Trophoblast cell (in vitro differentiated cells and primary cell): ENCODE results near the gene MGMT.

Source experiments
- DNase-seq, 2 donors: peaks; one replicate each; pipeline ENCODE4 v3.0.0-alpha.2; 2016
- H2AFZ ChIP-seq: 2 replicates; pipeline ENCODE4 v1.6.1; 2013; ENCODE audit warnings: low read length, moderate library complexity, mild to moderate bottlenecking; ENCODE audit not compliant: insufficient read depth, poor library complexity
- H2AK5ac ChIP-seq: 2 replicates; pipeline ENCODE4 v1.6.1; 2013; ENCODE audit warnings: mild to moderate bottlenecking, low read length
- H2BK120ac ChIP-seq: 2 replicates; pipeline ENCODE4 v1.6.1; 2013; ENCODE audit warnings: low read length, mild to moderate bottlenecking, moderate library complexity; ENCODE audit not compliant: insufficient read depth, poor library complexity
- H2BK12ac ChIP-seq: 2 replicates; pipeline ENCODE4 v1.6.1; 2013; ENCODE audit warnings: mild to moderate bottlenecking, low read length, moderate library complexity
- H2BK5ac ChIP-seq: 2 replicates; pipeline ENCODE4 v1.6.1; 2013; ENCODE audit warnings: low read length, low read depth, moderate library complexity, mild to moderate bottlenecking; ENCODE audit not compliant: poor library complexity
- H3K14ac ChIP-seq: 2 replicates; pipeline ENCODE4 v1.6.1; 2013; ENCODE audit warnings: mild to moderate bottlenecking, low read length
- H3K18ac ChIP-seq: 2 replicates; pipeline ENCODE4 v1.6.1; 2013; ENCODE audit warnings: mild to moderate bottlenecking, low read length
- H3K23ac ChIP-seq: 2 replicates; pipeline ENCODE4 v1.6.1; 2013; ENCODE audit warnings: low read length
- H3K27ac ChIP-seq: 2 replicates; pipeline ENCODE4 v1.5.1; 2013; ENCODE audit warnings: low read depth, mild to moderate bottlenecking, inconsistent platforms, low read length, moderate library complexity
- H3K27me3 ChIP-seq: 2 replicates; pipeline ENCODE4 v1.6.1; 2013; ENCODE audit warnings: inconsistent platforms, mild to moderate bottlenecking, low read length, moderate library complexity; ENCODE audit not compliant: insufficient read depth
- H3K36me3 ChIP-seq, 2 experiments: 1 replicate in 1 of 2; 2 replicates in 1 of 2; pipeline ENCODE4 v1.6.1; 2013; ENCODE audit warnings: low read length in 2 of 2, mild to moderate bottlenecking in 2 of 2, moderate library complexity in 1 of 2; ENCODE audit not compliant: insufficient read depth in 2 of 2, control insufficient read depth in 1 of 2
- H3K4ac ChIP-seq: 2 replicates; pipeline ENCODE4 v1.6.1; 2013; ENCODE audit warnings: low read depth, mild to moderate bottlenecking, low read length, moderate library complexity
- H3K4me1 ChIP-seq, 2 experiments: 1 replicate in 1 of 2; 2 replicates in 1 of 2; pipeline ENCODE4 v1.6.1; 2013; ENCODE audit warnings: low read length in 2 of 2, mild to moderate bottlenecking in 2 of 2, moderate library complexity in 1 of 2; ENCODE audit not compliant: insufficient read depth in 2 of 2, control insufficient read depth in 1 of 2
- H3K4me2 ChIP-seq: 2 replicates; pipeline ENCODE4 v1.6.1; 2013; ENCODE audit warnings: inconsistent platforms, mild to moderate bottlenecking, low read length, moderate library complexity
- H3K4me3 ChIP-seq: 2 replicates; pipeline ENCODE4 v1.5.1; 2013; ENCODE audit warnings: mild to moderate bottlenecking, low read depth, low read length, inconsistent platforms
- H3K79me1 ChIP-seq: one replicate; pipeline ENCODE4 v1.6.1; 2013; ENCODE audit warnings: low read length
- H3K79me2 ChIP-seq: 2 replicates; pipeline ENCODE4 v1.6.1; 2013; ENCODE audit warnings: low read length, mild to moderate bottlenecking; ENCODE audit not compliant: control insufficient read depth, insufficient read depth, poor library complexity
- H3K9ac ChIP-seq: 2 replicates; pipeline ENCODE4 v1.6.1; 2013; ENCODE audit warnings: mild to moderate bottlenecking, low read length
- H3K9me3 ChIP-seq: 2 replicates; pipeline ENCODE4 v1.6.1; 2013; ENCODE audit warnings: low read depth, mild to moderate bottlenecking, control low read depth, inconsistent platforms, low read length; ENCODE audit not compliant: insufficient read depth
- H4K12ac ChIP-seq: 2 replicates; pipeline ENCODE4 v1.6.1; 2013; ENCODE audit warnings: low read depth, mild to moderate bottlenecking, low read length, moderate library complexity
- H4K8ac ChIP-seq: 2 replicates; pipeline ENCODE4 v1.6.1; 2013; ENCODE audit warnings: low read depth, mild to moderate bottlenecking, low read length, moderate library complexity
- H4K91ac ChIP-seq: one replicate; pipeline ENCODE4 v1.6.1; 2013; ENCODE audit warnings: low read depth, mild to moderate bottlenecking, low read length, moderate library complexity
- WGBS: extraction: QIAGEN DNeasy Blood & Tissue Kit; methylation state at CpG from one replicate; pipeline ENCODE4 v1.1.7; 2013; ENCODE audit warnings: missing lambda C conversion rate; ENCODE audit not compliant: insufficient read length, insufficient coverage; ENCODE audit errors: extremely low coverage; 5-methylcytosine and 5-hydroxymethylcytosine counted together

MGMT gene

GRCh38 chr10:129715805-129716204 lies 248.8 kb downstream of the MGMT start:
- Histone ChIP-seq H3K9ac (no peak overlapping the region), H2BK5ac (no peak overlapping the region), H3K14ac (no peak overlapping the region), H3K79me2 (no peaks in the 10 kb centered on the region), H3K27ac (no peak overlapping the region), H3K9me3 (no peaks in the 10 kb centered on the region), H3K79me1 (no peaks in the 10 kb centered on the region), H3K4me1 (no peaks in the 10 kb centered on the region), H3K4me3 (no peak overlapping the region), H2AFZ (no peak overlapping the region), H3K18ac (no peak overlapping the region), H3K23ac (no peak overlapping the region), H2BK12ac (no peak overlapping the region), H3K4ac (no peak overlapping the region), H4K12ac (no peak overlapping the region), H4K8ac (no peak overlapping the region), H4K91ac (no peak overlapping the region), H2AK5ac (no peak overlapping the region), H3K4me2 (no peak overlapping the region), H3K36me3 (no peaks in the 10 kb centered on the region), H3K27me3 (no peaks in the 10 kb centered on the region), H2BK120ac (no peak overlapping the region)
- no CpG with 5 or more reads among the region's 15 CpGs for WGBS
- DNase-seq = no peak

DNA sequence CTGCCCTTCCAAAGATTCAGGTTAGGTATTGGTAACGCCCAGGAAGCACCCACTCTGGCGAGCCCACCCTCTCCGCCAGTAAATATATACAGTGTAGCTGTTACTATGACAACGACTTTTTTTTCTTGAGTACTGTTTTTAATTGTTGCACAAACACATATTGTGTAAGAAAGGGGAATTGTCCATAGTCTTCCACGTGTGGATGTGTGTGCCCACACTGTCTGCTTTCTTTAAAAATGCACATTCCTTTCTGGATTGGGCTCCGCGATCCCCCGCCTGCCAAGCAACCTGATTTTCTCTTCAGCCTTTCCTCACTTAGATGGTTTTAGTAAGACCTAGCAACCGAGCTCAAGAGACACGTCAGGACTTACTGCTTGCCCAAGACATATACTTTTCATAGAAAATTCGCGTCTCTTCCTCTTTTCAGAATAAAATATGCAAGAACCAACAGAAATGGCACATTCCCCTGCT lies 249.2 kb downstream of the MGMT start:
- Histone ChIP-seq H4K91ac (no peak overlapping the region), H3K27ac (no peak overlapping the region), H3K36me3 (no peaks in the 10 kb centered on the region), H3K9me3 (no peaks in the 10 kb centered on the region), H3K4me3 (no peak overlapping the region), H4K8ac (no peak overlapping the region), H3K27me3 (no peaks in the 10 kb centered on the region), H3K23ac (no peak overlapping the region), H3K4me2 (no peak overlapping the region), H3K4ac (no peak overlapping the region), H3K18ac (no peak overlapping the region), H3K4me1 (no peaks in the 10 kb centered on the region), H2BK12ac (no peak overlapping the region), H2BK120ac (no peak overlapping the region), H3K79me2 (no peaks in the 10 kb centered on the region), H3K9ac (no peak overlapping the region), H2AK5ac (no peak overlapping the region), H2BK5ac (no peak overlapping the region), H3K14ac (no peak overlapping the region), H4K12ac (no peak overlapping the region), H3K79me1 (no peaks in the 10 kb centered on the region), H2AFZ (no peak overlapping the region)
- DNase-seq = no peak
- no CpG with 5 or more reads among the region's 12 CpGs for WGBS

- H3K18ac ChIP-seq = no peak overlapping the region
- no peak overlapping the region for H2AK5ac ChIP-seq
- H4K91ac ChIP-seq = no peak overlapping the region
- H2BK5ac ChIP-seq = no peak overlapping the region
- no peak overlapping the region for H3K27ac ChIP-seq
- no peak for DNase-seq
- H3K79me2 ChIP-seq = no peaks in the 10 kb centered on the region
- no peaks in the 10 kb centered on the region for H3K79me1 ChIP-seq
- H3K9ac ChIP-seq = no peak overlapping the region
- H2BK120ac ChIP-seq = no peak overlapping the region
- no peak overlapping the region for H4K8ac ChIP-seq
- H3K36me3 ChIP-seq = no peaks in the 10 kb centered on the region
- H3K4ac ChIP-seq = no peak overlapping the region
- H3K14ac ChIP-seq = no peak overlapping the region
- no peaks in the 10 kb centered on the region for H3K27me3 ChIP-seq
- H2BK12ac ChIP-seq = no peak overlapping the region
- WGBS = no CpG with 5 or more reads among the region's 9 CpGs
- H3K23ac ChIP-seq = no peak overlapping the region
- no peaks in the 10 kb centered on the region for H3K4me1 ChIP-seq
- H3K4me2 ChIP-seq = no peak overlapping the region
- no peak overlapping the region for H4K12ac ChIP-seq
- H3K9me3 ChIP-seq = no peaks in the 10 kb centered on the region
- no peak overlapping the region for H2AFZ ChIP-seq
- no peak overlapping the region for H3K4me3 ChIP-seq
Observed at GRCh38 chr10:129716881-129717280, 249.8 kb downstream of the MGMT start.

GRCh38 chr10:129717816-129718547 lies 250.9 kb downstream of the MGMT start:
- no peak overlapping the region for H3K18ac ChIP-seq
- H3K27ac ChIP-seq = no peak overlapping the region
- H3K9me3 ChIP-seq = no peaks in the 10 kb centered on the region
- no peaks in the 10 kb centered on the region for H3K27me3 ChIP-seq
- no peak overlapping the region for H3K23ac ChIP-seq
- H3K4ac ChIP-seq = no peak overlapping the region
- no peaks in the 10 kb centered on the region for H3K79me2 ChIP-seq
- H3K4me3 ChIP-seq = no peak overlapping the region
- H3K9ac ChIP-seq = no peak overlapping the region
- no peak overlapping the region for H3K14ac ChIP-seq
- no peaks in the 10 kb centered on the region for H3K36me3 ChIP-seq
- H2BK5ac ChIP-seq = no peak overlapping the region
- no peak overlapping the region for H2BK120ac ChIP-seq
- no peak overlapping the region for H2AFZ ChIP-seq
- no peak overlapping the region for H2BK12ac ChIP-seq
- no peak overlapping the region for H3K4me2 ChIP-seq
- H4K12ac ChIP-seq = no peak overlapping the region
- no peak overlapping the region for H4K91ac ChIP-seq
- WGBS = no CpG with 5 or more reads among the region's 14 CpGs
- H3K79me1 ChIP-seq = no peaks in the 10 kb centered on the region
- H2AK5ac ChIP-seq = no peak overlapping the region
- no peaks in the 10 kb centered on the region for H3K4me1 ChIP-seq
- no peak overlapping the region for H4K8ac ChIP-seq
- DNase-seq = no peak
